HG03575 (cell line): ENCODE results near the gene COQ8B.

ENCODE experiments used
- ATAC-seq: cut with Tn5 transposase; IDR thresholded peaks from one replicate; pipeline ENCODE4 v1.9.1; 2021; ENCODE audit not compliant: unreplicated experiment, insufficient number of reproducible peaks, low FRiP score; ENCODE audit errors: extremely low read depth

Gene COQ8B

DNA sequence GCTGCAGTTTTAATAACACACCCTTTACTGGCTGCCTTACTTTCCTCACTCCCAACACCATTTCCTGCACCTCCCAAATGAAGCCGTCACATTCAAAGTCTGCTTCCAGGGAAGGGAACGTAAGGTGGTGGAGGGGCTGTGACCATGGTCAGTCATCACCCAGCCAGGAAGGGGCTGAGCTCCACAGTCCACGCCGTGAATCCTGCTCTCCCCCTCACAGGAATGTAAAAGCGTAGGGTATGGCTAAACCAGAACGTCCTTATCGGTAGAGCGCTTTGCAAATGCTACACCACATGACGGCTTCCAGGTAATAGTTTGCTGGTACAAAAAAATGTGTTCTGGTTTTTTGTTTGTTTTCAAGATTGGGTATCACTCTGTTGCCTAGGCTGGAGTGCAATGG is 33.2 kb downstream of the COQ8B start:
- ATAC-seq = no peak

DNA sequence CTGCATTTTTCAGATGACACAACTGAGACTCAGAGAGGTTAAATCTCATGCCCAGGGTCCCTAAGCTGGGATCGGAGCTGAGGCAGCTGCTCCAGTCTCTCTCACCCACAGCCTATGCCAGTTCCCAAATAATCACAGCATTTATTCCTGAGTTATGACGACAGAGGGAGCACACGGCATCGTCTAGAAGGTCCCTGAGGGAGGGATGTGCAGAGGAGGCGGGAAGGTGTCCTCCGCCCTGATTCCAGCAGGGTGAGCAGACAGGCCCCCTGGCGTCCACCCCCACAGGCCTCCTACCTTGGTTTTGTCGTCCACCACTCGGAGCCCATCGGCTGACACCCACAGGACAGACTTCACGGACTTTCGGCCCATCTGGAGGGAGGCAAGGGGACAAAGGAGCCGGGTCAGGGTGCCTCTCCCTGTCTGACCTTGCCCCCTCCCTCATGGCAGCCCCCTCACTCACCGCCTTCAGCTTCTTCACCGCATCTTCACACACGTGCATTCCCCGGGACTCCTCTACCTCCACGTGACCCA is 34.2 kb downstream of the COQ8B start:
- ATAC-seq = no peak

DNA sequence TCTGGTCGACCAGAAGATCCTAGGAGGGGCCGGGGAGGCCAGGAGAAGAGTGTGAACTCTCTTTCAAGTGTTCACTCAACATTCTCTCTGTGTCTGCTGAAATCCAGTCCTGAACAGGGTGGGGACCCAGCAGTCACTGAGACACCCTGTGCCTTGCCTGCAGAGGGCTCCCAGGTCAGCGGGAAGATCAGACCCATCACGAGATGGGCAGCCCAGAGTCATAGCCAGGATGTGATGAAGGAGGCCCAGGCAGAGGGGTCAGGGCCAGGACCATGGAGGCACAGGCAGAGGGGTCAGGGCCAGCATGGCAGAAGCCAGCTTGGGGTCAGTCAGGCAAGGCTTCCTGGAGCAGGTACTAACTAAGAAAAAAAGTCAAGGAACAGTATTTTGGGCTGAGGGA is 35.6 kb downstream of the COQ8B start:
- ATAC-seq = no peak

DNA sequence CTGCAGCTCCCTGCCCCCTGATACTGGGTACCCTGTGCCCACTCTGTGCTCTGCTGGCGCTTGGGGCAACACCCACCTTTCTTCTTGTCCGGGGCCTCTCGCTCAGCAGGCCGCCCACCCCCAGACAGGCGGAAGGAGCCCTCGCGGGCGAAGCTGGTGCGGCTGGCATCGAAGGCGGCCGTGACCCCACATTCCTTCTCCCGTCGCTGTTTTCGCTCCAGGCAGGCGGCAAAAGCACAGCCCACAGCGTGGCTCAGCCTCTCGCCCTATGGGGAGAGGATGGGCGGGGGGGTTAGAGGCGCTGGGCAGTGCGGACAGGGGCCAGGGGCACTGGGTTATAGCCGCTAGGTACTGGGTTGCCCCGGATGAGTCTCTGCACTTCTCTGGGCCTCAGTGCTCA is 39.5 kb downstream of the COQ8B start:
- ATAC-seq = no peak

DNA sequence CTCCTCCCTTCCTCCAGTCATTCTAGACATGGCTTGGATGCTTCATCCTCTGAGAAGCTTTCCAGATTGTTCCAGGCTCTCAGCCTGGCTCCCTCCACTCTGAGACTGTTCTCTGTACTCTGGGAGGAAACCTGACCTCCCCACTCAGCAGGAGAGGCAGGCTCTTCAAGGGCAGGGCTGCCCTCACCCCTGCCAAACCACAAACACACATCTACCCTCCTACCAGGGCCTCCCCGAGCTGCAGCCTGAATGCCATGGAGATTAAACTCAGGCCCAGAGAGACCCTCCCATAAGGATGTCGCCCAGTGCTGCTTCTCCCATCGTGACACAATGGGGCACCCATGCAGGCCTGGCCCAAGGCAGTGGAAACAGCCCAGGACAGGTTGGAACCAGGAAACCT is 42.4 kb downstream of the COQ8B start:
- no peak for ATAC-seq

DNA sequence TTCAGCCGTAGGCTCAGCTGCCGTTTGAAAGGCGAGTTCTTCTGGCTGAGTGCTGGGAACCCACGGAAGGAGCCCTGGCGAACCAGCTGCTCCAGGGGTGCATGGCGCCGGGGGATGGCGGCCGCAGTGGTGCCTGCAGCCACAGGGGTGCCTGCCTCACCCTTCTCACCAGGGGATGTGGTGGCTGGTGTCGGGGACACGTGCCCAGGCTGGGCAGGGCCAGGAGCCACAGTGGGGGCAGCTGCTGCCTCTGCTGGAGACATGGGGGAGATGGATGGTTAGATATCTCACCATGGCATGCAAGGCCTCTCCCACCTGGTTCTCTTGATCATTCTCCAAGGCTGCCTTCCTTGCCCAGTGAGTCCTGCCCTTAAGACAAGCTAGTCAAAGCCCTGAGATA is 43.3 kb downstream of the COQ8B start:
- no peak for ATAC-seq

DNA sequence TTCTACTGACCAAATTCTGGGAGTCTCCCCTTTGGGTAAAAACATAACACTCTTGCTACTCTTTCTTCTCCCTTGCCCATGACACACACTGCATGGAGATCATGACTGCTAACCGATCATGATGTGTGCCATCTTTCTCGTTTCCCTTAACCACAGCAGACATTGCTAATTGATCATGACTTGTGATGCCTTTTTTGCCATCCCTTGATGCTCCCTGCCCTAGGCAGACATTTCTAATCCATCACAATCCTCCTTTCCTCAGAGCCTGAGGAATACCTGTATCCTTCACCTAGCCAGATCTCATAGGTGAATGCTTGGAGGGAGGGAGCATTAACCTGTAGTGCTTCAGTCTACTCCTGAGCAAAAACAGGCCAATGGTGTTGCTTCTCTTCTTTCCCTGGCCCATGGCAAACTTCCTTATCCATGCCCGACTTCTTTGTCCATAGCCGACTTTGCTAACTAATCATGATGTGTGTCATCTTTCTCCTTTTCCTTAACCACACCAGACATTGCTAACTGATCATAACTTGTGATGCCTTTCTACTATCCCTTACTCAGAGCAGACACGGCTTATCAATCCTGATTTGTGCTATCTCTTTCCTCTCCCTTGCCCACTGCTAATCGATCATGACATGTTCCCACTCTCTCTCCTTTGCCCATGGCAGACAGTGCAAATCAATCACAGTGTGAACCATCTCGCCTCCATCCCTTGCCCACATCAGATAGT is 44.0 kb downstream of the COQ8B start:
- ATAC-seq = no peak

DNA sequence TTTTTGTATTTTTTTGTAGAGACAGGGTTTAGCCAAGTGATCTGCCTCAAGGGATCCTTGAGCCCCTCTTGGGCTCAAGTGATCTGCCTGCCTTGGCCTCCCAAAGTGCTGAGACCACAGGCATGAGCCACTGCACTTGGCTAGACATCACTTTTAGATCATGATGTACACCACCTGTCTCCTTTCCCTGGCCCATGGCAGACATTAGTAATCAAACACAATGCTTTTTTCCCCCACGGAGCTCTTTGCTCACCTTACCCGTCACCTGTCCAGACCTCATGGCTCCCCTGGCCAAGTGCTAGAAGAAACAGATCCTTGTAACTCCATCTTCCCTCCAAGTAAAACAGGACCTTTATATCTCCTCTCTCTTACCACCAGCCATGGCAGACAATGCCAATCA is 44.6 kb downstream of the COQ8B start:
- no peak for ATAC-seq

DNA sequence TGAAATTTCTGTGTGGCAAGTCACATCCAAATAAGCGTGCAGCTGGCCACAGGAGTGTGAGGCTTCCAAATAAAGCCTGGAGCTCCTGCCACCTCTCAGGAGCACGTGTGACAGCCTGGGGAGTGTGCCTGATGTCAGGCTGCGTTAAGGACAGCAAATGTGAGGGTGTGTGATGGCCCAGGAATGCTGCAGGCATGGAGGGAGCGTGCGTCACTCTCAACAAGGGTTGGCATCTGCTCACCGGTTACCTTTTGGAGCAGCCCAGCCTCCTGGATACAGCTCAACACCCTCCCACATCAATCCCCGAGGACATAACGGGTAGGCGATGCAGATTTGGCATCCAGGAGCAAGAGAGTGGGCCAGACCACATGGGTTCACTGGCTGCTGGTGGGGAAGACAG is 45.3 kb downstream of the COQ8B start:
- no peak for ATAC-seq

DNA sequence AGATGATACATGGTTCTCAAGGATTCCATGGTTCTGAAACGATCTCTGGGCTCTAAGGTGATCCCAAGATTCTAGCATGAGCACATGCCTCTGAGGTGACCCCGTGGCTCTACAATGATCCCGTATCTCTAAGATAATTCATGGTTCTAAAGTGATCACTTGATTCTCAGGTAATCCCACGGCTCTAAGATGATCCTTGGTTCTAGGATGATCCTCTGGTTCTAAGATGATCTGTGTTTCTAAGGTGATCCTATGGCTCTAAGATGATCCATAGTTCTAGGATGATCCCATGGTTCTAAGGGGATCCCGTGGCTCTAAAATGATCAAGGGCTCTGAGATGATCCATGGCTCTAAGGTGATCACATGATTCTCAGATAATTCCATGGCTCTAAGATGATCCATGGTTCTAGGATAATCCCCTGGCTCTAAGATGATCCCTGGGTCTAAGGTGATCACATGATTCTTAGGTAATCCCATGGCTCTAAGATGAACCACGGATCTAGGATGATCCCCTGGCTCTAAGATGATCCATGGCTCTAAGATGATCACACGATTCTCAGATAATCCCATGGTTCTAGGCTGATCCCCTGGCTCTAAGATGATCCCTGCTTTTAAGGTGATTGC is 47.6 kb downstream of the COQ8B start:
- ATAC-seq = no peak

DNA sequence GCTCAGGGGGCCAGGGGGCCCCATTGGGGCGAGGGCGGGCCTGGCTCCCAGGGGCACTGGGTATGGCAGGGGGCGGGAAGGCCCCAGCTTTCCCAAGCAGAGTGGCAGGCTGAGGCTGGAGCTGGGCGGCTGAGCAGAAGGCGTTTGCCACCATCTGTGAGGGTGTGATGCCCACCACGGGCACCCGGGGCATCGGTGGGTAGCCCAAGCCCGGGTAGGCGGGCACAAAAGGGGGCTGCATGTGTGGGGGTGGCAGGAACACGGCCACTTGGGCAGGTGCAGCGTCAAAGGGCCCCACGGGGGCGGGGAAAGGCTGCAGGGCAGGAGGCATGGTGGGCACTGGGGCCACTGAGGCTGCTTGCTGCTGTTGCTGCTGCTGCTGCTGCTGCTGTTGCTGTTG is 49.1 kb downstream of the COQ8B start:
- ATAC-seq = no peak

DNA sequence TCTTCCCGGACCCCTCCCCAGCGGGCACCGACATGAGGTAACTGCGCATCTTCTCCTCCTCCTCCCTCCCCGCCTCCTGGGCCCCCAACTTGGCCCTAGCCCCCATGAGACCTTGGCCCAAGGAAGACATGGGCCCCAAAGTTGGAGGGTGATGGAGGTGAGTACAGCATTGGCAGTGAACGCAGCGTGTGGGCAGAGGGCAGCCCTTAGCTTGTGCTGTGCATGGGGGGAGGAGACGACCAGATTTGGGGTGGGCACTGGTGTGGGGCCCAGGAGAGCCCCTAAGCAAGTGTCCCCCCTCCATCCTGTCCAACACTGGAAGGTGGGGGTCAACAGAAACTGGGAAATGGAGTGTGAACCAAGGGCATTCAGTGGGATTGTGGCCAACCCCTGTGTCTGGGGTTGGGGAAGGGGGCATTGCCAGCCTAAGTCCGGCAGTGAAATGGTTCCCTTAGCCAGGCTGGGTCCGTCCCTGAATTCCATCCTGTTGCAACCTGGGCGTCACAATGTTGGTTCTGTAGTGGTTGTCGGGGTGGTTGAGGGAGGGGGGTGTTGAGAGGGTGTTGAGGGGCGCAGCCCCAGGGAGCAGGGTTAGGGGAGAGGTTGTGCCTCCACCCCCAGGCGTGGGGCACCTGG is 49.8 kb downstream of the COQ8B start:
- ATAC-seq = no peak

DNA sequence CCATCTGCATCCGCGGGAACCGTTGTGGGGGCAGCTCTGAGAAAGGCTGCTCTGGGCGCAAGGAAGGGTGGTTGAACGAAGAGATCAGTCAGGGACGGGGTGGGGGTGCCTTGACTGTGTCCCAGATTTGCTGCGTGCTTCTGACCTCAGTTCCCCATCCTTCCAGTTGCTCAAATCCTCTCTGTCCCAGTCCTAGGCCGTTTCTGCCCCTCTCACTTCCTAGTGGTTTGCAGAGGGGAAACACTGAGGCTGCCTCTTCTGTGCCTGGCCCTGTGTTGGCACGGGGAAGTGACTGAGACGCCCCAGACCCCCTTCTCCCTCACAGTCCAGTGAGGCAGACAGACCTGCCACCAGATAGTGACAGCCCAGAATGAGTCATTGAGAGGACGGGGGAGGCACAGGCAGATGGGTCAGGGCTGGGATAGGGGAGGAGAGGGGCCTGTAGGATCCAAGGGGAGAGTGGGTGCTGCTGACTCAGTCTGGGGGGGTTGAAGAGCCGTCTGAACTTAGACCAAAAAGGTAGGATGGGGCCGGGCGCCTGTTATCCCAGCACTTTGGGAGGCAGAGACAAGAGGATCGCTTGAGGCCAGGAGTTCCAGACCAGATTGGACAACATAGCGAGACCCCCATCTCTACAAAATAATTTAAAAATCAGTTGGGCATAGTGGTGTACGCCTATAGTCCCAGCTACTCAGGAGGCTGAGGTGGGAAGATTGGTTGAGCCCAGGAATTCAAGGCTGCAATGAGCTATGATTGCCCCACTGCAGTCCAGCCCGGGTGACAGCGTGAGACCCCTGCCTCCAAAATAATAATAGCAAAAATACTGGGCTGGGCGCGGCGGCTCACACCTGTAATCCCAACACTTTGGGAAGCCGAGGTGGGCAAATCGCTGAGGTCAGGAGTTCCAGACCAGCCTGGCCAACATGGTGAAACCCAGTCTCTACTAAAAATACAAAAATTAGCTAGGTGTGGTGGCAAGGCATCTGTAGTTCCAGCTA is 52.7 kb downstream of the COQ8B start:
- no peak for ATAC-seq

DNA sequence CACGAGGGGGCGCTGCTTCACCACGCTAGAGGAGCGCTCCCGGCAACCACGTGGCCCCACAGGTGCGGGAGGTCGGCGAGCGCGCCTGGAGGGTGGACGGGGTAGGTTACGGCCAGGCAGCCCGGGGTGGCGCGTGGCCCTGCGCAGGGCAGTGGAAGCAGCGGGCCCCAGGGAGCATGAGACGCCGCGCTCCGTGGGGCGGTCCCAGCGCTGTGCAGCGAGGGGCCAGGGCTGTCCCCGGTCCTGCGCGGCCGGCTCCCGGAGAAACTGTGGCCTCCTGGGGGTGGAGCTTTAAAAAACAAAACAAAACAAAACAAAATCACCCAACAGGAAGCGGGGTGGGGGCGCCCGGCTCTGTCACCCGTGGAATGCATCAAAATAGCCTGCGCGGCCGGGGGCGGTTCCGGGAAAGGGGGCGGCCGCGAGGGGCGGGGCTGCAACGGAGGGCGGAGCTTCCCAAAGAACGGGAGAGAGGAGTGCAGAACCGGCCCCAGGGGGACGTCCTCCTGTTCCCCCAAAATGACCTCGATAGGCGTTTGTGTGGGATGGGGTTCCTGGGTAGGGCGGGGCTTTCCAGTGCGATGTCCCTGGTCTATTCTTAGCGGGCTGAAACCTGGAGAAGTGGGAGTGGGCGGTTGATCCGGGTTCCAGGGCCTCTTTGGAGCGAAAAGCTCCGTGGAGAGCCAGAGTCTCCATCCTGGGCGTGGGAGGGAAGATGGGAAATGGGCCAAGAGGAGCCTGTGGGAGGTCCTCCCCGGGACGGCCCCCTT is 53.6 kb downstream of the COQ8B start:
- ATAC-seq = no peak

DNA sequence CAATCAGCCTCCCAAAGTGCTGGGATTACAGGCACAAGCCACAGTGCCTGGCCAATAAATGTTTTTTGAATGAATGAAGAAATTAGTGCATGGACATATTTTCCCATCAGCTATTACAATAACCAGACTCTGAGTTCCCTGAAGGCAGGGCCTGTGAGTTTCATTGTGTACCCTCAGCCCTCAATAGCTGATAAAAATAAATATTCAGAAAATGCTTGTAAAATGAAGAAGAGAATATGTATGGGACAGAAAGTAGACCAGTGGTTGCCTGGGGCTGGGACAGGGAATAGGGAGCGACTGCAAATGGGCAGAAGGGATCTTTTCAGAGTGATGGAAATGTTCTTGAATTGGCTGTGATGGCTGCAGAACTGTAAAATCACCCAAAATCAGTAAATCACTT is 55.1 kb downstream of the COQ8B start:
- ATAC-seq = no peak

DNA sequence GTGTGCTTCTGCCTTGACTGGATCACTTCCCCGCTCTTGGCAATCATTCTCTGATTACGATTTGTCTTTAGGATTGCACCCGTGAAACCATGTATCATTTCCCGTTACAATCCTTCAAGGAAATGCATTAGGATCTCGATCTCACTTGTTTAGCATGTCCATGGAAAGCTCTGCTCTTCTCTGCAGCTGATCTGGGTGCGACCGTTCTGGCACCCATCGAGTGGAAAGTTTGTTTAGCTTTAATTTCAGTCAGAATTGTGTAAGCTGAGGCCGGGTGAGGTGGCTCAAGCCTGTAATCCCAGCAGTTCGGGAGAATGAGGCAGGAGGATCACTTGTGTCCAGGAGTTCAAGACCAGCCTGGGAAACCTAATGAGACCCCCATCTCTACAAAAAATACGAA is 57.1 kb downstream of the COQ8B start:
- ATAC-seq = no peak

DNA sequence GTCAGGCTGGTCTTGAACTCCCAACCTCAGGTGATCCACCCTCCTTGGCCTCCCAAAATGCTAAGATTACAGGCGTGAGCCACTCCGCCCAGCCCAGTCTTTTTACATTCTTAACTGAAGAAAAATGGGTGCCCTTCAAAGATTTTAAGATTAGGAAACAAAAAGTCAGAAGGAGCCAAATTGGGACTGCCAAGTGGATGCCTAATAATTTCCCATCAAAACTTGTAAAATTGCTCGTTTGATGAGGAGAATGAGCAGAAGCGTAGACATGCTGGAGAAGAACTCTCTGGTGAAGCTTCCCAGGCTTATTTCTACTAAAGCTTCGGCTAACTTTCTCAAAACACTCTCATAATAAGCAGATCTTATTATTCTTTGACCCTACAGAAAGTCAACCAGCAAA is 57.6 kb downstream of the COQ8B start:
- no peak for ATAC-seq

DNA sequence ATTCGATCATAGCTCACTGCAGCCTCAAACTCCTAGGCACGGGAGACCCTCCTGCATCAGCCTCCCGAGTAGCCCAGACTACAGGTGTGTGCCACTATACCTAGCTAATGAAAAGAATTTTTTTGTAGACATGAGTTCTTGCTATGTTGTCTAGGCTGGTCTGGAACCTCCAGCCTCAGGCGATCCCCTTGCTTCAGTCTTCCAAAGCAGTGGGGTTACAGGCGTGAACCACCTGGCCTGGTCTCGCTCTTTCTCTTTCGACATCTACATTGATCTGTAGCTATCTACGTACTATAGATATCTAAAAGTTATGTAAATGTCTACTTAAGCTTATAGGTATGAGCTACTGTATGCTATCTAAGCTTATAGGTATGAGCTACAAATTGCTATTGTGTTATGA is 58.7 kb downstream of the COQ8B start:
- ATAC-seq = no peak
